ENCODE data around the gene CHRNB4.

DNA sequence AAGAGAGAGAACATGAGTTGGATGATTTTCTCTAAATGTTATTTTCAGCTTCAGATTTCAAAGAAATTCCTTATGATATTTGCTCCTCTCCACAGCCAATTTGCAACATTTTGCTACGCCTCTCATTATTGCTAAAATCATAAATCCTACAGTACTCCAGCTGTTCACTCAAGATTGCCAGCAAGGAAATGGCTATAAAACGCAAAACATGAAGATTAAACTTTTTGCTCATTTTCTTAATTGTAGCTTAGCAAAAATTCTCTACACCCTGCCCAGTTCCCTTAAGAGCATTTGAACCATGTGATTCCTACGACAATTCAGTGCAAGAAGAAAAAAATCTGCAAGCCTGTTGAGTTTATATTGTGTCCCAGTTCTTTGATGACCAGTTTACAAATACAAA, 27.0 kb downstream of the CHRNB4 start:
- TF ChIP-seq, protein P1, sequence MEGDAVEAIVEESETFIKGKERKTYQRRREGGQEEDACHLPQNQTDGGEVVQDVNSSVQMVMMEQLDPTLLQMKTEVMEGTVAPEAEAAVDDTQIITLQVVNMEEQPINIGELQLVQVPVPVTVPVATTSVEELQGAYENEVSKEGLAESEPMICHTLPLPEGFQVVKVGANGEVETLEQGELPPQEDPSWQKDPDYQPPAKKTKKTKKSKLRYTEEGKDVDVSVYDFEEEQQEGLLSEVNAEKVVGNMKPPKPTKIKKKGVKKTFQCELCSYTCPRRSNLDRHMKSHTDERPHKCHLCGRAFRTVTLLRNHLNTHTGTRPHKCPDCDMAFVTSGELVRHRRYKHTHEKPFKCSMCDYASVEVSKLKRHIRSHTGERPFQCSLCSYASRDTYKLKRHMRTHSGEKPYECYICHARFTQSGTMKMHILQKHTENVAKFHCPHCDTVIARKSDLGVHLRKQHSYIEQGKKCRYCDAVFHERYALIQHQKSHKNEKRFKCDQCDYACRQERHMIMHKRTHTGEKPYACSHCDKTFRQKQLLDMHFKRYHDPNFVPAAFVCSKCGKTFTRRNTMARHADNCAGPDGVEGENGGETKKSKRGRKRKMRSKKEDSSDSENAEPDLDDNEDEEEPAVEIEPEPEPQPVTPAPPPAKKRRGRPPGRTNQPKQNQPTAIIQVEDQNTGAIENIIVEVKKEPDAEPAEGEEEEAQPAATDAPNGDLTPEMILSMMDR (conservative IDR thresholded peaks at IDR 0.05), result no peak
- TF ChIP-seq EZH2 (IDR thresholded peaks at IDR 0.05; ENCODE audit: low read depth), result no peak
